C1 segment of cervical spinal cord (tissue), 14 donors: ENCODE results near the gene HOTAIR.

Source experiments
- DNase-seq, 14 donors: peaks; one replicate each; lab custom pipeline; 2025; lab: John Stamatoyannopoulos, UW

The HOTAIR gene

GRCh38 chr12:54000116-54001114 lies 25.7 kb upstream of the HOTAIR start, which contains the start of gene HOXC9:
TSS of gene HOXC9 (plus strand) at chr12:54000161. CDS start at chr12:54000189, 28 bp downstream.
- no peak for DNase-seq

- no peak for DNase-seq
Measured at GRCh38 chr12:53999559-54000115, 24.9 kb upstream of the HOTAIR start.

GRCh38 chr12:53998900-53999236 lies 24.1 kb upstream of the HOTAIR start:
- no peak for DNase-seq

- DNase-seq = no peak
Measured at GRCh38 chr12:53998110-53998899, 23.6 kb upstream of the HOTAIR start.

GRCh38 chr12:53997204-53998109 lies 22.7 kb upstream of the HOTAIR start:
- DNase-seq = no peak

- DNase-seq = no peak
Measured at GRCh38 chr12:53996240-53997203, 21.8 kb upstream of the HOTAIR start.

GRCh38 chr12:53995378-53996239 lies 20.9 kb upstream of the HOTAIR start:
- DNase-seq = no peak

GRCh38 chr12:53995002-53995377 lies 20.2 kb upstream of the HOTAIR start:
- no peak for DNase-seq

GRCh38 chr12:53994264-53995001 lies 19.7 kb upstream of the HOTAIR start:
- no peak for DNase-seq

GRCh38 chr12:53994009-53994263 lies 19.2 kb upstream of the HOTAIR start:
- no peak for DNase-seq

- no peak for DNase-seq
Measured at GRCh38 chr12:53993162-53994008, 18.6 kb upstream of the HOTAIR start.

- no peak for DNase-seq
Measured at GRCh38 chr12:53992377-53992889, 17.7 kb upstream of the HOTAIR start.

- no peak for DNase-seq
Measured at GRCh38 chr12:53991077-53991460, 16.3 kb upstream of the HOTAIR start.

- DNase-seq = no peak
Measured at GRCh38 chr12:53990311-53991076, 15.7 kb upstream of the HOTAIR start.

- DNase-seq = no peak
Measured at GRCh38 chr12:53989227-53990113, 14.7 kb upstream of the HOTAIR start.
